Tibial nerve (tissue), 3 donors: Measurements from ENCODE around the gene PLOD3.

ENCODE experiments used
- POLR2A ChIP-seq, 2 donors: fragments of 450-650 bp; IDR thresholded peaks; one replicate each; pipeline ENCODE4 v1.6.1; 2017; ENCODE audit warnings: antibody characterized with exemption in 2 of 2, mild to moderate bottlenecking in 2 of 2, moderate library complexity in 2 of 2
- TF ChIP-seq, protein P1 (sequence below), 5 experiments: fragments of 200-600 bp in 3 of 5; fragments of 450-650 bp in 2 of 5; sonication (generic) in 3 of 5; IDR thresholded peaks; one replicate each; pipeline ENCODE4 v1.5.1; 2016 to 2019; ENCODE audit warnings: antibody characterized with exemption in 5 of 5, mild to moderate bottlenecking in 3 of 5, moderate library complexity in 2 of 5

DNA sequence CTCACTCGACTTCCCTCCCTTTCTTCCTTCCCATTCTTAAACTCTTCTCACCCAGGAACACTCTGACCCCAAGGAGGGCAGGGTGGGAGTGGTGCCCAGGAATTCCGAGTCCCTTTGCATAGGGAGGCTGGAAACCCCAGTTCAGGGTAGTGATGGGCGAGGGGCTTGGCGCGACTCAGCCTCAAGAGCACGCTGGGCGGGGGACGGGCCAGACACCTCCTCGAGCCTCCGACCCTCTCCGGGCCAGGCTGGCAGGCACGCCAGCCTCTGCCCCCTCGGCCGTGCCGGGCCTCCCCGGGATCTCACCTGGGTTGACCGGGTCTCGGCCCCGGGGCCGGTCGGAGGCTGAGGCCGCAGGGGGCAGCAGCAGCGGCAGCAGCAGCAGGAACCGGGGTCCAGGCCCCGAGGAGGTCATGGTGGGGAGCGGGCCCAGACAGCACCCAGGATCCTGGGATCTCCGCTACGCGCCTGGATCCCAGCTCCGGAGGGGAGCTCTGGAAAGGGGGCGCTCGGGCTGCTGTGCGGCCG lies 457 bp downstream of the PLOD3 start:
- TF ChIP-seq, protein P1, sequence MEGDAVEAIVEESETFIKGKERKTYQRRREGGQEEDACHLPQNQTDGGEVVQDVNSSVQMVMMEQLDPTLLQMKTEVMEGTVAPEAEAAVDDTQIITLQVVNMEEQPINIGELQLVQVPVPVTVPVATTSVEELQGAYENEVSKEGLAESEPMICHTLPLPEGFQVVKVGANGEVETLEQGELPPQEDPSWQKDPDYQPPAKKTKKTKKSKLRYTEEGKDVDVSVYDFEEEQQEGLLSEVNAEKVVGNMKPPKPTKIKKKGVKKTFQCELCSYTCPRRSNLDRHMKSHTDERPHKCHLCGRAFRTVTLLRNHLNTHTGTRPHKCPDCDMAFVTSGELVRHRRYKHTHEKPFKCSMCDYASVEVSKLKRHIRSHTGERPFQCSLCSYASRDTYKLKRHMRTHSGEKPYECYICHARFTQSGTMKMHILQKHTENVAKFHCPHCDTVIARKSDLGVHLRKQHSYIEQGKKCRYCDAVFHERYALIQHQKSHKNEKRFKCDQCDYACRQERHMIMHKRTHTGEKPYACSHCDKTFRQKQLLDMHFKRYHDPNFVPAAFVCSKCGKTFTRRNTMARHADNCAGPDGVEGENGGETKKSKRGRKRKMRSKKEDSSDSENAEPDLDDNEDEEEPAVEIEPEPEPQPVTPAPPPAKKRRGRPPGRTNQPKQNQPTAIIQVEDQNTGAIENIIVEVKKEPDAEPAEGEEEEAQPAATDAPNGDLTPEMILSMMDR (IDR thresholded peaks at IDR 0.05) = no peak
- no peak for TF ChIP-seq POLR2A (IDR thresholded peaks at IDR 0.05)
